Glutamatergic neuron (in vitro differentiated cells): ENCODE measurements around the gene BCO1. TPM values are rescaled to one million over a fixed set of nuclear protein-coding genes. Genes with fewer than 3 reads are reported as not detected.

Source experiments
- DNase-seq: peaks from one replicate; pipeline ENCODE4 v3.0.0; 2022
- H3K27ac Mint-ChIP-seq: one replicate; pipeline ENCODE4 v1.8.0; 2020; ENCODE audit warnings: mild to moderate bottlenecking, mixed read lengths, inconsistent platforms; ENCODE audit not compliant: unreplicated experiment
- H3K27me3 Mint-ChIP-seq: one replicate; pipeline ENCODE4 v1.8.0; 2020; ENCODE audit warnings: mild to moderate bottlenecking, moderate library complexity, mixed read lengths, inconsistent platforms; ENCODE audit not compliant: unreplicated experiment
- H3K36me3 Mint-ChIP-seq: one replicate; pipeline ENCODE4 v1.8.0; 2020; ENCODE audit warnings: mild to moderate bottlenecking, mixed read lengths, inconsistent platforms; ENCODE audit not compliant: unreplicated experiment
- H3K4me1 Mint-ChIP-seq: one replicate; pipeline ENCODE4 v1.8.0; 2020; ENCODE audit warnings: mild to moderate bottlenecking, low read depth, mixed read lengths, inconsistent platforms; ENCODE audit not compliant: unreplicated experiment
- H3K4me3 Mint-ChIP-seq: one replicate; pipeline ENCODE4 v1.8.0; 2020; ENCODE audit warnings: mild to moderate bottlenecking, mixed read lengths, inconsistent platforms; ENCODE audit not compliant: unreplicated experiment
- H3K9me3 Mint-ChIP-seq: one replicate; pipeline ENCODE4 v1.8.0; 2020; ENCODE audit warnings: mild to moderate bottlenecking, moderate library complexity, mixed read lengths, inconsistent platforms; ENCODE audit not compliant: unreplicated experiment
- CTCF ChIP-seq: fragments of 200-600 bp; sonication (generic); IDR thresholded peaks from one replicate; pipeline ENCODE4 v1.5.0; 2021; ENCODE audit not compliant: partially characterized antibody, unreplicated experiment
- total RNA-seq: library from RNA; stranded (reverse); fragmentation: NEBNext Ultra II Directional; extraction: Animal tissue kit (Norgen Biotek cat#: 25700); gene quantifications from one replicate; pipeline ENCODE4 v1.2.1, GENCODE V29; 2021; ENCODE audit not compliant: unreplicated experiment

BCO1 gene
- total RNA-seq, 1 donor from 2014 or later, result not detected

DNA sequence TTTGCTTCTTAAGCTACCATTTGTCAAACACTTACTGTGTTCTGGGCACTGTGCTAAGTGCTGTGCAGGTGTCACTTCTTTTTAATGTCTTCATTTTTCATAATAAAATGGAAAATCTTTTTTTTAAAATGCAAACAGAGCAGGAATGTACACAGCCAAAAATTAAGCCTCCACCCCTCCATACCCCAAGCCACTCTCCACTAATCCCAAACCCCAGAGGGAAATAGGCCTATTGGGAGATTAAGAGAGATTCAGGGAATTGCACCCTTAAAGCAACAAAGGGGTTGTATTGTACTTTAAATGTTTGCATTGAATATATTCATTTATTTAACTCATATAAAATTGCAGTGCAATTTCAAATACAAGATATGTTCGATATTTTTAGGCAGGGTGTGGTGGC lies 47.7 kb downstream of the BCO1 start:
- no peak overlapping the region for H3K4me3 Mint-ChIP-seq
- no peak for DNase-seq
- TF ChIP-seq CTCF, result no peak
- no peaks in the 10 kb centered on the region for H3K4me1 Mint-ChIP-seq
- H3K27me3 Mint-ChIP-seq, result peaks cover 2% of the 10 kb centered on the region
- H3K27ac Mint-ChIP-seq, result no peak overlapping the region
- no peaks in the 10 kb centered on the region for H3K9me3 Mint-ChIP-seq
- no peaks in the 10 kb centered on the region for H3K36me3 Mint-ChIP-seq

- Mint-ChIP-seq H3K27ac (no peak overlapping the region), H3K9me3 (no peaks in the 10 kb centered on the region), H3K4me3 (no peak overlapping the region), H3K27me3 (peaks cover 2% of the 10 kb centered on the region), H3K36me3 (no peaks in the 10 kb centered on the region), H3K4me1 (no peaks in the 10 kb centered on the region)
- no peak for TF ChIP-seq CTCF
- DNase-seq, result no peak
These were observed 52.6 kb downstream of the BCO1 start for GRCh38 chr16:81291117-81291516.

DNA sequence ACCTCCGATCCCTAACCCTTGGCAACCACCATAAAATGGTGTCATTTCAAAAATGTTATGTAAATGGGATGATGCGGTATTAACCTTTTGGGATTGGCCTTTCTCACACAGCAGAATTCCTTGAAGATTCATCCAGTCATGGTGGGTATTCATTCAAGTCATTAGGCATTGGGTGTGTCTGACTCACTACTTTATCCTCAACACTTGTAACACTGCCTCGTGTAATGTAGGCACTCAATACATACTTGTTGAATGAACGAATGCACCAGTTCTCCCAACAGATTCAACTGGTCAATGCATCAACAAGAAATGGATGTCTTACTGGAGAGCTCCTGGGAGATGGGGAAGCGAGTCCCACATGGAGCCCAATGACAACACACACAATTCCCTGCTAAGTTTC lies 54.4 kb downstream of the BCO1 start:
- DNase-seq, result no peak
- H3K4me3 Mint-ChIP-seq, result no peak overlapping the region
- peaks cover 2% of the 10 kb centered on the region for H3K27me3 Mint-ChIP-seq
- no peaks in the 10 kb centered on the region for H3K36me3 Mint-ChIP-seq
- H3K4me1 Mint-ChIP-seq, result no peaks in the 10 kb centered on the region
- H3K27ac Mint-ChIP-seq, result no peak overlapping the region
- no peaks in the 10 kb centered on the region for H3K9me3 Mint-ChIP-seq
- TF ChIP-seq CTCF, result no peak

GRCh38 chr16:81293909-81294802 lies 55.7 kb downstream of the BCO1 start:
- no peaks in the 10 kb centered on the region for H3K4me1 Mint-ChIP-seq
- H3K27ac Mint-ChIP-seq, result no peak overlapping the region
- no peak for DNase-seq
- H3K4me3 Mint-ChIP-seq, result no peak overlapping the region
- no peaks in the 10 kb centered on the region for H3K36me3 Mint-ChIP-seq
- no peaks in the 10 kb centered on the region for H3K9me3 Mint-ChIP-seq
- H3K27me3 Mint-ChIP-seq, result peaks cover 2% of the 10 kb centered on the region
- TF ChIP-seq CTCF, result no peak

GRCh38 chr16:81296631-81297030 lies 58.1 kb downstream of the BCO1 start:
- Mint-ChIP-seq H3K4me1 (no peaks in the 10 kb centered on the region), H3K4me3 (no peak overlapping the region), H3K36me3 (no peaks in the 10 kb centered on the region), H3K27me3 (no peaks in the 10 kb centered on the region), H3K9me3 (no peaks in the 10 kb centered on the region), H3K27ac (no peak overlapping the region)
- no peak for TF ChIP-seq CTCF
- DNase-seq, result no peak
